Neural cell (in vitro differentiated cells): Measurements from ENCODE around the gene SIGLEC12. TPM values are rescaled to one million over a fixed set of nuclear protein-coding genes. Genes with fewer than 3 reads are reported as not detected.

Source experiments
- H2AFZ ChIP-seq: fragments of 200-600, 300-800 bp; sonication (generic), shearing (Covaris generic); 2 replicates; pipeline ENCODE4 v1.6.0; 2014; ENCODE audit warnings: low read depth, mild to moderate bottlenecking, antibody characterized with exemption, low read length, moderate library complexity
- H3F3A ChIP-seq: fragments of 200-600 bp; shearing (Covaris generic); 2 replicates; pipeline ENCODE4 v1.6.1; 2016; ENCODE audit warnings: mild to moderate bottlenecking, moderate library complexity, mixed read lengths, antibody characterized with exemption, low read length; ENCODE audit not compliant: insufficient read depth, poor library complexity, severe bottlenecking
- H3K27ac ChIP-seq: fragments of 200-600, 300-800 bp; sonication (generic), shearing (Covaris generic); 2 replicates; pipeline ENCODE4 v1.5.1; 2014; ENCODE audit warnings: mild to moderate bottlenecking, low read length, moderate library complexity
- H3K27me3 ChIP-seq: fragments of 300-800, 200-600 bp; sonication (generic), shearing (Covaris generic); 2 replicates; pipeline ENCODE4 v1.6.0; 2014; ENCODE audit warnings: mild to moderate bottlenecking, low read depth, low read length, moderate library complexity; ENCODE audit not compliant: insufficient read depth
- H3K36me3 ChIP-seq: fragments of 300-800, 200-600 bp; sonication (generic), shearing (Covaris generic); 2 replicates; pipeline ENCODE4 v1.5.1; 2014; ENCODE audit warnings: mild to moderate bottlenecking, antibody characterized with exemption, low read length, moderate library complexity; ENCODE audit not compliant: insufficient read depth
- H3K4me2 ChIP-seq: fragments of 300-800, 200-600 bp; sonication (generic), shearing (Covaris generic); 2 replicates; pipeline ENCODE4 v1.6.0; 2014; ENCODE audit warnings: mild to moderate bottlenecking, low read length
- H3K4me3 ChIP-seq: fragments of 300-800, 200-600 bp; sonication (generic), shearing (Covaris generic); 2 replicates; pipeline ENCODE4 v1.5.1; 2014; ENCODE audit warnings: mild to moderate bottlenecking, low read length, moderate library complexity
- H3K79me2 ChIP-seq: fragments of 200-600 bp; shearing (Covaris generic); replicated peaks from 2 replicates; pipeline ENCODE4 v1.6.0; 2014; ENCODE audit warnings: mild to moderate bottlenecking, low read length, moderate library complexity; ENCODE audit not compliant: insufficient read depth
- H3K9ac ChIP-seq: fragments of 300-800, 200-600 bp; sonication (generic), shearing (Covaris generic); 2 replicates; pipeline ENCODE4 v1.6.1; 2016; ENCODE audit warnings: mild to moderate bottlenecking, low read length, mixed read lengths
- H3K9me2 ChIP-seq: fragments of 200-600 bp; shearing (Covaris generic); 2 replicates; pipeline ENCODE4 v1.6.1; 2016; ENCODE audit warnings: mild to moderate bottlenecking, low read length, mixed read lengths; ENCODE audit not compliant: insufficient read depth
- H3K9me3 ChIP-seq: fragments of 200-600, 300-800 bp; sonication (generic), shearing (Covaris generic); 2 replicates; pipeline ENCODE4 v1.6.1; 2016; ENCODE audit warnings: mild to moderate bottlenecking, mixed run types, low read length, moderate library complexity, mixed read lengths
- H4K20me1 ChIP-seq: fragments of 200-600 bp; shearing (Covaris generic); 2 replicates; pipeline ENCODE4 v1.6.1; 2016; ENCODE audit warnings: mild to moderate bottlenecking, mixed run types; ENCODE audit not compliant: insufficient read depth
- EP300 ChIP-seq: fragments of 450-650 bp; conservative IDR thresholded peaks from 2 replicates; pipeline ENCODE4 v1.6.1; 2014; ENCODE audit warnings: antibody characterized with exemption, mild to moderate bottlenecking, moderate library complexity; ENCODE audit not compliant: poor library complexity, severe bottlenecking
- EZH2 ChIP-seq: fragments of 200-600, 300-800 bp; shearing (Covaris generic), sonication (generic); IDR thresholded peaks from 2 replicates; pipeline ENCODE4 v1.6.1; 2014; ENCODE audit warnings: antibody characterized with exemption, low read length, borderline replicate concordance, mild to moderate bottlenecking; ENCODE audit not compliant: insufficient read depth, poor library complexity, severe bottlenecking
- MXI1 ChIP-seq: fragments of 450-650 bp; conservative IDR thresholded peaks from 2 replicates; pipeline ENCODE4 v1.6.1; 2014; ENCODE audit warnings: antibody characterized with exemption, mild to moderate bottlenecking; ENCODE audit not compliant: poor library complexity, severe bottlenecking
- POLR2AphosphoS5 ChIP-seq: IDR thresholded peaks from 2 replicates; pipeline ENCODE4 v1.6.1; 2012
- RAD21 ChIP-seq: fragments of 450-650 bp; conservative IDR thresholded peaks from 2 replicates; pipeline ENCODE4 v1.6.1; 2014; ENCODE audit warnings: antibody characterized with exemption, mild to moderate bottlenecking, moderate library complexity
- SMC3 ChIP-seq: fragments of 450-650 bp; conservative IDR thresholded peaks from 2 replicates; pipeline ENCODE4 v1.6.1; 2014; ENCODE audit warnings: antibody characterized with exemption, mild to moderate bottlenecking, moderate library complexity; ENCODE audit not compliant: poor library complexity
- TAF1 ChIP-seq: IDR thresholded peaks from 2 replicates; pipeline ENCODE4 v1.6.1; 2012; ENCODE audit warnings: low read depth
- polyA plus RNA-seq: library from polyadenylated mRNA; depleted of rRNA; stranded (reverse); fragments of >200 nt; gene quantifications from 2 replicates; pipeline ENCODE4 v1.2.3, GENCODE V29; 2014
- TF ChIP-seq, protein P1 (sequence below): IDR thresholded peaks from 2 replicates; pipeline ENCODE4 v1.6.1; 2012; ENCODE audit warnings: borderline replicate concordance

SIGLEC12 gene
- polyA plus RNA-seq, 1 donor from 2014 or later: not detected

- H3K27ac ChIP-seq: no peak overlapping the region
- H3K9me2 ChIP-seq: no peaks in the 10 kb centered on the region
- H3F3A ChIP-seq: no peaks in the 10 kb centered on the region
- H3K4me2 ChIP-seq: no peak overlapping the region
- H2AFZ ChIP-seq: no peak overlapping the region
- H3K9ac ChIP-seq: no peak overlapping the region
- no peaks in the 10 kb centered on the region for H3K27me3 ChIP-seq
- H4K20me1 ChIP-seq: no peaks in the 10 kb centered on the region
- H3K79me2 ChIP-seq: no peaks in the 10 kb centered on the region
- H3K36me3 ChIP-seq: no peaks in the 10 kb centered on the region
- H3K9me3 ChIP-seq: no peaks in the 10 kb centered on the region
- no peak for TF ChIP-seq RAD21
- TF ChIP-seq EP300: no peak
- TF ChIP-seq, protein P1, sequence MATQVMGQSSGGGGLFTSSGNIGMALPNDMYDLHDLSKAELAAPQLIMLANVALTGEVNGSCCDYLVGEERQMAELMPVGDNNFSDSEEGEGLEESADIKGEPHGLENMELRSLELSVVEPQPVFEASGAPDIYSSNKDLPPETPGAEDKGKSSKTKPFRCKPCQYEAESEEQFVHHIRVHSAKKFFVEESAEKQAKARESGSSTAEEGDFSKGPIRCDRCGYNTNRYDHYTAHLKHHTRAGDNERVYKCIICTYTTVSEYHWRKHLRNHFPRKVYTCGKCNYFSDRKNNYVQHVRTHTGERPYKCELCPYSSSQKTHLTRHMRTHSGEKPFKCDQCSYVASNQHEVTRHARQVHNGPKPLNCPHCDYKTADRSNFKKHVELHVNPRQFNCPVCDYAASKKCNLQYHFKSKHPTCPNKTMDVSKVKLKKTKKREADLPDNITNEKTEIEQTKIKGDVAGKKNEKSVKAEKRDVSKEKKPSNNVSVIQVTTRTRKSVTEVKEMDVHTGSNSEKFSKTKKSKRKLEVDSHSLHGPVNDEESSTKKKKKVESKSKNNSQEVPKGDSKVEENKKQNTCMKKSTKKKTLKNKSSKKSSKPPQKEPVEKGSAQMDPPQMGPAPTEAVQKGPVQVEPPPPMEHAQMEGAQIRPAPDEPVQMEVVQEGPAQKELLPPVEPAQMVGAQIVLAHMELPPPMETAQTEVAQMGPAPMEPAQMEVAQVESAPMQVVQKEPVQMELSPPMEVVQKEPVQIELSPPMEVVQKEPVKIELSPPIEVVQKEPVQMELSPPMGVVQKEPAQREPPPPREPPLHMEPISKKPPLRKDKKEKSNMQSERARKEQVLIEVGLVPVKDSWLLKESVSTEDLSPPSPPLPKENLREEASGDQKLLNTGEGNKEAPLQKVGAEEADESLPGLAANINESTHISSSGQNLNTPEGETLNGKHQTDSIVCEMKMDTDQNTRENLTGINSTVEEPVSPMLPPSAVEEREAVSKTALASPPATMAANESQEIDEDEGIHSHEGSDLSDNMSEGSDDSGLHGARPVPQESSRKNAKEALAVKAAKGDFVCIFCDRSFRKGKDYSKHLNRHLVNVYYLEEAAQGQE: no peak
- TF ChIP-seq MXI1: no peak
- no peak overlapping the region for H3K4me3 ChIP-seq
Measured at GRCh38 chr19:51468545-51468920, 33.1 kb downstream of the SIGLEC12 start.

GRCh38 chr19:51467864-51468544, 33.6 kb downstream of the SIGLEC12 start:
- Histone ChIP-seq H2AFZ (no peak overlapping the region), H3K4me3 (no peak overlapping the region), H3K9me2 (no peaks in the 10 kb centered on the region), H3K36me3 (no peaks in the 10 kb centered on the region), H4K20me1 (no peaks in the 10 kb centered on the region), H3K4me2 (no peak overlapping the region), H3K9me3 (no peaks in the 10 kb centered on the region), H3F3A (no peaks in the 10 kb centered on the region), H3K27me3 (no peaks in the 10 kb centered on the region), H3K9ac (no peak overlapping the region), H3K27ac (no peak overlapping the region), H3K79me2 (no peaks in the 10 kb centered on the region)
- TF ChIP-seq SMC3 (no peak), EP300 (no peak), EZH2 (no peak), TAF1 (no peak), POLR2AphosphoS5 (no peak), RAD21 (no peak), MXI1 (no peak)
- TF ChIP-seq, protein P1: no peak
